ENCODE results near the gene ITGAV. TPM values are rescaled to one million over a fixed set of nuclear protein-coding genes. Genes with fewer than 3 reads are reported as not detected.

The ITGAV gene
- total and polyA plus RNA-seq, 2 donors from 2014 or later = 26.3 to 99.0 TPM

DNA sequence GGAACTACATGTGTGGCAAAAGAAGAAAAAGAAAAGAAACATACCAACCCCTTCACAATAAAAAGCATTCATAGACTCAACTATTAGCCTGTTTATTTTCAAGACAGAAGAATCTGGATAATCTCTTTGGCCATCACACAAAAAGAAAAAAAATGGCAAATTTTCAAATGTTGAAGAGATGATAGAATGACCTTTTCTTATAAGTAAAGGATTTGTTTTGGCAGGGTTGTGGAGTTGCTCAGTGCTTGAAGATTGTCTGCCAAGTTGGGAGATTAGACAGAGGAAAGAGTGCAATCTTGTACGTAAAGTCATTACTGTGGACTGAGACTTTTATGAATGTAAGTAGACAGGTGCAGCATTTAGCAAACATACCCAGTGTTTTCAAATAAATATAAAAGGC is 85.5 kb downstream of the ITGAV start:
- Histone ChIP-seq H3K9me3 (ENCODE audit: control insufficient read depth in 2 of 3, insufficient read depth in 1 of 3, low read length in 3 of 3) (peaks cover 0 to 13% (median 2%) of the 10 kb centered on the region in 3 donors), H3K4me3 (ENCODE audit: low read length in 3 of 3) (no peak overlapping the region), H3K27ac (ENCODE audit: low read depth in 2 of 2, low read length in 2 of 2) (no peak overlapping the region), H3K27me3 (ENCODE audit: control insufficient read depth, insufficient read depth, low read length) (no peaks in the 10 kb centered on the region), H3K36me3 (ENCODE audit: control insufficient read depth in 2 of 3, insufficient read depth in 3 of 3, low read length in 3 of 3) (peaks cover 3 to 38% (median 29%) of the 10 kb centered on the region in 3 donors), H3K9ac (ENCODE audit: low read length in 3 of 3) (no peak overlapping the region), H3K4me1 (ENCODE audit: control insufficient read depth in 2 of 3, insufficient read depth in 2 of 3, low read depth in 1 of 3, low read length in 3 of 3) (no peaks in the 10 kb centered on the region)
- TF ChIP-seq, protein P1, sequence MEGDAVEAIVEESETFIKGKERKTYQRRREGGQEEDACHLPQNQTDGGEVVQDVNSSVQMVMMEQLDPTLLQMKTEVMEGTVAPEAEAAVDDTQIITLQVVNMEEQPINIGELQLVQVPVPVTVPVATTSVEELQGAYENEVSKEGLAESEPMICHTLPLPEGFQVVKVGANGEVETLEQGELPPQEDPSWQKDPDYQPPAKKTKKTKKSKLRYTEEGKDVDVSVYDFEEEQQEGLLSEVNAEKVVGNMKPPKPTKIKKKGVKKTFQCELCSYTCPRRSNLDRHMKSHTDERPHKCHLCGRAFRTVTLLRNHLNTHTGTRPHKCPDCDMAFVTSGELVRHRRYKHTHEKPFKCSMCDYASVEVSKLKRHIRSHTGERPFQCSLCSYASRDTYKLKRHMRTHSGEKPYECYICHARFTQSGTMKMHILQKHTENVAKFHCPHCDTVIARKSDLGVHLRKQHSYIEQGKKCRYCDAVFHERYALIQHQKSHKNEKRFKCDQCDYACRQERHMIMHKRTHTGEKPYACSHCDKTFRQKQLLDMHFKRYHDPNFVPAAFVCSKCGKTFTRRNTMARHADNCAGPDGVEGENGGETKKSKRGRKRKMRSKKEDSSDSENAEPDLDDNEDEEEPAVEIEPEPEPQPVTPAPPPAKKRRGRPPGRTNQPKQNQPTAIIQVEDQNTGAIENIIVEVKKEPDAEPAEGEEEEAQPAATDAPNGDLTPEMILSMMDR (IDR thresholded peaks at IDR 0.05; ENCODE audit: borderline replicate concordance, extremely low read depth, insufficient read depth) = no peak
- intact Hi-C loops (cut with DNase I) = no loop called here
- no peak for DNase-seq
- FAIRE-seq = no peak

DNA sequence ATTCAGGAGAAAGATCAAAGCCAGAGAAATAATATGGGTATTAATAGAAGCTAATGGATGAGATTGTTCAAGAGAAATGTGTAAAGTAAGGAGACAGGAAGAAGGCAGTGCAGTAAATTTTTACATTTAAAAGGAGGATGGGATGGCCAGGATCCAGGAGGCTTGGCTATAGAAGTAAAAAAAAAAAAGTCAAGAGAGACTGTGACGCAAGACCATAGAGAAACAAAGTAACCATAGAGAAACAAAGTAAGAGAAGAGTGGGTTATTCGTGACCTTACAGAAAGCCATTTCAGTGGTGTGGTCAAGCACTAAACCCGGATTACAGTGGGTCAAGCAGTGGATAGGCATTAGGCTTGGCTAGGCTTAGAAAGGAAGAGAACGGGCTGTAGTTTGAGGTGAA is 93.5 kb downstream of the ITGAV start:
- TF ChIP-seq, protein P1 (IDR thresholded peaks at IDR 0.05; ENCODE audit: borderline replicate concordance, extremely low read depth, insufficient read depth) = no peak

DNA sequence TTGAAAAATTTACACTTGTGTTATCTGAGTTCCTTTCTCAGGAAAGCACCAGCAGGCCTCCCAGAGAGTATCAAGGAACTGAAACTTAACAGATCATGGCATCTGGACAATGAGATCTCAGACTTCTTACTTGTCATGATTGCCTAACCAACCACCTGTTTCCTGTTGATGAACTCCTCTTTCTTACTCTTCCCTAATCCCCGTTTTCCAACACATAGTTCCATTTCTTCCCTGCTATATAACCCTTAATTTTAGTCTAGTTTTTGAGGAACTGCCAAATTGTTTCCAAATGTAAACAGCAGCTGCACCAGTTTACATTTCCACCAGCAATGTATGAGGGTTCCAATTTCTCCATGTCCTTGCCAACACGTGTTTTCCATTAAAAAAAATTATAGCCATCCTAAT is 98.0 kb downstream of the ITGAV start:
- TF ChIP-seq, protein P1 (IDR thresholded peaks at IDR 0.05; ENCODE audit: borderline replicate concordance, extremely low read depth, insufficient read depth) = no peak
- intact Hi-C loops (cut with DNase I) = no loop called here
- H3K27me3 ChIP-seq (ENCODE audit: control insufficient read depth, insufficient read depth, low read length) = no peaks in the 10 kb centered on the region
- no peaks in the 10 kb centered on the region for H3K4me1 ChIP-seq (ENCODE audit: control insufficient read depth in 2 of 3, insufficient read depth in 2 of 3, low read depth in 1 of 3, low read length in 3 of 3)
- no peak overlapping the region for H3K27ac ChIP-seq (ENCODE audit: low read depth in 2 of 2, low read length in 2 of 2)
- no peak overlapping the region for H3K4me3 ChIP-seq (ENCODE audit: low read length in 3 of 3)
- H3K9me3 ChIP-seq (ENCODE audit: control insufficient read depth in 2 of 3, insufficient read depth in 1 of 3, low read length in 3 of 3) = peaks cover 0 to 5% (median 0%) of the 10 kb centered on the region in 3 donors
- DNase-seq (no peak), FAIRE-seq (no peak)
- H3K9ac ChIP-seq (ENCODE audit: low read length in 3 of 3) = no peak overlapping the region
- H3K36me3 ChIP-seq (ENCODE audit: control insufficient read depth in 2 of 3, insufficient read depth in 3 of 3, low read length in 3 of 3) = no peaks in the 10 kb centered on the region

More for the DNA sequence above, 93.5 kb downstream of the ITGAV start:
- Histone ChIP-seq H3K9ac (ENCODE audit: low read length in 3 of 3) (no peak overlapping the region), H3K27ac (ENCODE audit: low read depth in 2 of 2, low read length in 2 of 2) (no peak overlapping the region), H3K9me3 (ENCODE audit: control insufficient read depth in 2 of 3, insufficient read depth in 1 of 3, low read length in 3 of 3) (peaks cover 0 to 5% (median 0%) of the 10 kb centered on the region in 3 donors), H3K4me3 (ENCODE audit: low read length in 3 of 3) (no peak overlapping the region), H3K27me3 (ENCODE audit: control insufficient read depth, insufficient read depth, low read length) (no peaks in the 10 kb centered on the region), H3K4me1 (ENCODE audit: control insufficient read depth in 2 of 3, insufficient read depth in 2 of 3, low read depth in 1 of 3, low read length in 3 of 3) (no peaks in the 10 kb centered on the region), H3K36me3 (ENCODE audit: control insufficient read depth in 2 of 3, insufficient read depth in 3 of 3, low read length in 3 of 3) (peaks cover 0 to 5% (median 0%) of the 10 kb centered on the region in 3 donors)
- no peak for DNase-seq
- no peak for FAIRE-seq
- intact Hi-C loops (cut with DNase I) = no loop called here

DNA sequence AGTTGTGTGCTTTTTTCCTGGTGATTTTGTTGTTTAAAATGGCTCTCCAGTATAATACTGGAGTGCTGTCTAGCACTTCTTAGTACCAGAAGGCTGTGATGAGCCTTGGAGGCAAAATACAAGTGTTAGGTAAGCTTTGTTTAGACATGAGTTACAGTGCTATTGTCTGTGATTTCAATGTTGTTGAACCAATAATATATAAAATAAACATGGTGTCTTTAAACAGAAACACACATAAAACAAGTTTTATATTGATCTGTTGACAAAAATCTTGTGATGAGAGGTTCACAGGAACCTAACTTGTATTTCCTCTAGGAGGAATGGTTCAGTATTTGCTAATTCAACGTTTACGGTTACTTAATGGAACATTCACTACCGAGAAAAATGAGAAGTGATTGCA is 99.0 kb downstream of the ITGAV start:
- FAIRE-seq (no peak), DNase-seq (no peak)
- H3K9ac ChIP-seq (ENCODE audit: low read length in 3 of 3) = no peak overlapping the region
- H3K9me3 ChIP-seq (ENCODE audit: control insufficient read depth in 2 of 3, insufficient read depth in 1 of 3, low read length in 3 of 3) = peaks cover 0 to 5% (median 0%) of the 10 kb centered on the region in 3 donors
- no peak overlapping the region for H3K27ac ChIP-seq (ENCODE audit: low read depth in 2 of 2, low read length in 2 of 2)
- intact Hi-C loops (cut with DNase I) = no loop called here
- no peak overlapping the region for H3K4me3 ChIP-seq (ENCODE audit: low read length in 3 of 3)
- H3K4me1 ChIP-seq (ENCODE audit: control insufficient read depth in 2 of 3, insufficient read depth in 2 of 3, low read depth in 1 of 3, low read length in 3 of 3) = no peaks in the 10 kb centered on the region
- H3K36me3 ChIP-seq (ENCODE audit: control insufficient read depth in 2 of 3, insufficient read depth in 3 of 3, low read length in 3 of 3) = no peaks in the 10 kb centered on the region
- H3K27me3 ChIP-seq (ENCODE audit: control insufficient read depth, insufficient read depth, low read length) = no peaks in the 10 kb centered on the region
- TF ChIP-seq, protein P1 (IDR thresholded peaks at IDR 0.05; ENCODE audit: borderline replicate concordance, extremely low read depth, insufficient read depth) = no peak

Measured in kidney (tissue), 14 donors.